Measurements from ENCODE around the gene ADK.

ADK gene

GRCh38 chr10:74755273-74755672 is 604.3 kb downstream of the ADK start:
- Histone ChIP-seq H3K4me3 (ENCODE audit: low read length) (no peak overlapping the region), H3K9me3 (ENCODE audit: control insufficient read depth, insufficient read depth, low read length) (no peaks in the 10 kb centered on the region), H3K27ac (ENCODE audit: low read length) (no peak overlapping the region), H3K4me1 (ENCODE audit: control insufficient read depth, insufficient read depth, low read length) (peaks cover 6% of the 10 kb centered on the region), H3K36me3 (ENCODE audit: control insufficient read depth, insufficient read depth, low read length) (no peaks in the 10 kb centered on the region), H3K27me3 (ENCODE audit: control insufficient read depth, insufficient read depth, low read length) (no peaks in the 10 kb centered on the region)
- DNase-seq (ENCODE audit: low read depth, low spot score): no peak
- no CpG with 5 or more reads among the region's 10 CpGs for WGBS (ENCODE audit: insufficient coverage, insufficient read length)

Data from iPS DF 6.9 (cell line).